GM13976 (cell line): ENCODE measurements around the gene SASH1.

Experiments
- DNase-seq: peaks from one replicate; pipeline ENCODE4 v3.0.0; 2012; ENCODE audit warnings: low spot score
- CTCF ChIP-seq: IDR thresholded peaks from 2 replicates; pipeline ENCODE4 v1.5.1; 2012; ENCODE audit warnings: borderline replicate concordance, mild to moderate bottlenecking; ENCODE audit not compliant: insufficient read depth; ENCODE audit errors: extremely low read depth, missing control alignments, control extremely low read depth
- in situ Hi-C: fragments of 300-500 bp; cut with MboI; formaldehyde crosslinking; loops from one replicate; pipeline ENCODE4 v1.12.0; 2022; ENCODE audit warnings: low sequenced_read_pairs, mixed read lengths, inconsistent platforms; ENCODE audit not compliant: unreplicated experiment

SASH1 gene

GRCh38 chr6:148445620-148446019 is 103.0 kb downstream of the SASH1 start:
- no peak for TF ChIP-seq CTCF
- in situ Hi-C loops = no loop called here
- no peak for DNase-seq

- no peak for TF ChIP-seq CTCF
- in situ Hi-C loops = no loop called here
- no peak for DNase-seq
These were observed 104.0 kb downstream of the SASH1 start for GRCh38 chr6:148446681-148447080.

GRCh38 chr6:148447521-148448230 is 105.0 kb downstream of the SASH1 start:
- in situ Hi-C loops = no loop called here
- no peak for DNase-seq
- TF ChIP-seq CTCF = no peak

- no peak for DNase-seq
- in situ Hi-C loops = no loop called here
- TF ChIP-seq CTCF = no peak
These were observed 105.9 kb downstream of the SASH1 start for GRCh38 chr6:148448369-148449012.

GRCh38 chr6:148450866-148451265 is 108.2 kb downstream of the SASH1 start:
- TF ChIP-seq CTCF = no peak
- no peak for DNase-seq
- in situ Hi-C loops = loop anchor here (25.0 kb wide), 2 partner anchors 264 to 939 kb away; partner anchors contain the start of gene SAMD5

- TF ChIP-seq CTCF = no peak
- no peak for DNase-seq
- in situ Hi-C loops = loop anchor here (25.0 kb wide), 2 partner anchors 264 to 939 kb away; partner anchors contain the start of gene SAMD5
These were observed 109.1 kb downstream of the SASH1 start for GRCh38 chr6:148451690-148452089.
